K562 (cell line): ENCODE measurements around the gene DGCR8. TPM values are rescaled to one million over a fixed set of nuclear protein-coding genes. Genes with fewer than 3 reads are reported as not detected.
A peak's percentile ranks its signal among the peaks of the same experiment; 100 is the strongest.

Experiments used
- ARID1B ChIP-seq: fragments of 450-650 bp; IDR thresholded peaks from 2 replicates; pipeline ENCODE4 v1.6.1; 2016; ENCODE audit warnings: antibody characterized with exemption, mild to moderate bottlenecking, inconsistent platforms
- CREBBP ChIP-seq: IDR thresholded peaks from one replicate; pipeline ENCODE4 v1.6.1; 2012; ENCODE audit warnings: low read depth, mild to moderate bottlenecking, control low read depth, inconsistent platforms, low read length
- FOXJ2 ChIP-seq: fragments of 200-800 bp; sonication (Bioruptor generic); IDR thresholded peaks from 2 replicates; pipeline ENCODE4 v1.6.1; 2016; ENCODE audit warnings: missing genetic modification characterization, missing compliant biosample characterization
- FOXP1 ChIP-seq: sonication (generic); formaldehyde crosslinking; IDR thresholded peaks from 2 replicates; pipeline ENCODE4 v1.8.0; 2022; ENCODE audit warnings: mild to moderate bottlenecking, missing genetic modification reagents
- MBD1 ChIP-seq: fragments of 250-450 bp; sonication (Bioruptor Pico); IDR thresholded peaks from 2 replicates; pipeline ENCODE4 v1.8.0; 2022; ENCODE audit warnings: inconsistent platforms
- MTF1 ChIP-seq: fragments of 250-450 bp; sonication (Bioruptor Pico); IDR thresholded peaks from 2 replicates; pipeline ENCODE4 v1.9.0; 2021; ENCODE audit warnings: moderate library complexity, mild to moderate bottlenecking, inconsistent platforms, borderline replicate concordance
- NBN ChIP-seq: fragments of 450-650 bp; IDR thresholded peaks from 2 replicates; pipeline ENCODE4 v1.6.1; 2016; ENCODE audit warnings: low read depth, mild to moderate bottlenecking
- NFE2 ChIP-seq: IDR thresholded peaks from 2 replicates; pipeline ENCODE4 v1.6.1; 2014; ENCODE audit warnings: antibody characterized with exemption, low read depth
- NFIC ChIP-seq: fragments of 450-650 bp; IDR thresholded peaks from 2 replicates; pipeline ENCODE4 v1.6.1; 2017; ENCODE audit warnings: mild to moderate bottlenecking, inconsistent platforms
- PHB2 ChIP-seq: fragments of 450-650 bp; IDR thresholded peaks from 2 replicates; pipeline ENCODE4 v1.6.1; 2017; ENCODE audit warnings: low read depth
- SNAPC5 ChIP-seq: fragments of 250-450 bp; sonication (Bioruptor Pico); IDR thresholded peaks from 2 replicates; pipeline ENCODE4 v1.8.0; 2021; ENCODE audit warnings: moderate library complexity, mild to moderate bottlenecking, inconsistent platforms
- TAF9B ChIP-seq: fragments of 450-650 bp; IDR thresholded peaks from 2 replicates; pipeline ENCODE4 v1.6.1; 2018; ENCODE audit warnings: mild to moderate bottlenecking; ENCODE audit not compliant: partially characterized antibody
- ZBTB17 ChIP-seq: fragments of 450-650 bp; formaldehyde crosslinking; IDR thresholded peaks from 2 replicates; pipeline ENCODE4 v1.4.0; 2020; ENCODE audit warnings: mild to moderate bottlenecking
- ZBTB43 ChIP-seq: sonication (generic); formaldehyde crosslinking; IDR thresholded peaks from 2 replicates; pipeline ENCODE4 v1.8.0; 2023; ENCODE audit warnings: mild to moderate bottlenecking, missing genetic modification reagents
- ZNF655 ChIP-seq: fragments of 250-450 bp; sonication (Bioruptor Pico); IDR thresholded peaks from 2 replicates; pipeline ENCODE4 v1.5.0; 2021
- ZNF780A ChIP-seq: fragments of 250-450 bp; sonication (Bioruptor Pico); IDR thresholded peaks from 2 replicates; pipeline ENCODE4 v1.5.0; 2021; ENCODE audit warnings: mild to moderate bottlenecking
- polyA plus RNA-seq, 8 experiments: library from polyadenylated mRNA; depleted of rRNA in 4 of 8; stranded (reverse) in 5 of 8; unstranded in 3 of 8; fragments of >200 nt; fragmentation: Nextera tagmentation in 2 of 8; fragmentation: Illumina TruSeq in 1 of 8; extraction: Ambion mirVana in 2 of 8; extraction: Trizol in 1 of 8; gene quantifications; 2 replicates each; pipeline versions ENCODE4 v1.2.1 to v1.2.3, GENCODE V29; 2011 to 2014; ENCODE audit warnings: inconsistent platforms in 1 of 8, missing spikeins in 1 of 8
- total RNA-seq, 7 experiments: library from RNA; depleted of rRNA in 6 of 7; stranded (reverse); fragments of >200 nt in 6 of 7; fragmentation: Illumina TruSeq in 2 of 7; extraction: Trizol in 2 of 7; gene quantifications; 2 replicates each; pipeline versions ENCODE4 v1.2.1 to v1.2.3, GENCODE V29; 2011 to 2021; ENCODE audit warnings: low replicate concordance in 1 of 7

DGCR8 gene
- total and polyA plus RNA-seq, 9 of the 15 experiments (the other 6 are each of a cell fraction or from before 2014, with no cell fraction given), result 5.9 to 144 (median 80.1) TPM

DNA sequence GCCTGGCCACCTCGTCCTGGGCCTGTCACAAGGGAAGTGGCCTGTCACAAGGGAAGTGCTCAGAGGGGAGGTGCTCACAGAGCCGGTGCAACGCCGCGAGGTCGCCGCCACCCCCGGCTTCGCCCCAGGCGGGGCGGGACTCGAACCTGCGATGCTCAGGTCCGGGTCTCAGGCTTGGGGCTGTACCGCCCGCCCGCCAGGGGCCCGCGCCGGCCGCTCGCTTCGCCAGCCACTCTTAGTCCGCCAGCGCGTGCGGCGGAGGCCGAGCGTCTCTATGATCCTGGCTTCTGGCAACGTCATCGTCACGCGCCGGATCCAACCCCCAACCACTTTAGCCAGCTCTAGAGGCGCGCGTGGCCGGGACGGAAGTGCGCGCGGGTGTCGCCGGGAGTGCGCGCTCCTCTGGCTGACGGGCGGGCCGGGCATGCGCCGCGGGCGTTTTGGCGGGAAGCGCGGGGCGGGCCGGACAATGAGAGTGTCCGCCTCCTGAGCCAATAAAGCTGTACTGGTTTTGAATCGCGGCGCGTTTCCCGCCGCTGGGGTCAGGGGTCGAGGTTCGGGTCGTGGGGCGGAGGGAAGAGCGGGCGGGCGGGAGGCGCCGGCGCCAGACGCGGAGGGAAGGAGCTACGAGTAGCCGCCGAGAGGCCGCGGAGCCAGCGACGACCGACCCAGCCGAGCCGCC is 37.1 kb downstream of the DGCR8 start, which contains the start of gene TRMT2A (continued):
- TF ChIP-seq ZBTB43 (CRISPR knock-in tag) (no peak), CREBBP (no peak), NFIC (no peak), ARID1B (no peak), ZNF780A (no peak), SNAPC5 (no peak), PHB2 (no peak), FOXP1 (no peak), MTF1 (CRISPR knock-in tag) (no peak), MBD1 (CRISPR knock-in tag) (no peak), ZNF655 (CRISPR knock-in tag) (no peak), TAF9B (no peak), FOXJ2 (tag) (no peak), NFE2 (peak; percentile 88), NBN (no peak), ZBTB17 (CRISPR knock-in tag) (peak; percentile 87)
